Ramos (cell line): ENCODE measurements around the gene OR2Y1.

Source experiments
- in situ Hi-C: fragments of 300-500 bp; cut with MboI; formaldehyde crosslinking; loops from one replicate; pipeline ENCODE4 v1.14.3; 2022; ENCODE audit warnings: low sequenced_read_pairs; ENCODE audit not compliant: unreplicated experiment

The OR2Y1 gene, protein sequence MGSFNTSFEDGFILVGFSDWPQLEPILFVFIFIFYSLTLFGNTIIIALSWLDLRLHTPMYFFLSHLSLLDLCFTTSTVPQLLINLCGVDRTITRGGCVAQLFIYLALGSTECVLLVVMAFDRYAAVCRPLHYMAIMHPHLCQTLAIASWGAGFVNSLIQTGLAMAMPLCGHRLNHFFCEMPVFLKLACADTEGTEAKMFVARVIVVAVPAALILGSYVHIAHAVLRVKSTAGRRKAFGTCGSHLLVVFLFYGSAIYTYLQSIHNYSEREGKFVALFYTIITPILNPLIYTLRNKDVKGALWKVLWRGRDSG

DNA sequence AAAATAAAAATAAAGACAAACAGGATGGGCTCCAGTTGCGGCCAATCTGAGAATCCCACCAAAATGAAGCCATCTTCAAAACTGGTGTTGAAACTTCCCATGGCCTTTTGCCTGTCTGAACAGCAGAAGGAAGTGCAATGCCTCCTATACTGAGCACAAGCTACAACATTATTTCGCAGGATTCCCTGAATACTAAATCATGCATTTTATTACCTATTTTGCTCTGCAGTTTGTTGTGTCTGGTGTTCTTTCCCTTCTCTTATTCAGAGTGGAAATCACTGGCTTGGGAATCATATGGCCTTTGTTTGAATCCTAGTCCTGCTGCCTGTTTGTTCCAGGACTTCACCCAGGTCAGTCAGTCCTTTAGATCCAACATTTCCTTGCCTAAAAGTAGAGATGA is at the start of gene OR2Y1:
Gene OR2Y1, minus strand, starts transcription at position 101 of the 400 bp plus-strand sequence. Its CDS starts 0 bp downstream, at position 101.
- in situ Hi-C loops, result no loop called here

DNA sequence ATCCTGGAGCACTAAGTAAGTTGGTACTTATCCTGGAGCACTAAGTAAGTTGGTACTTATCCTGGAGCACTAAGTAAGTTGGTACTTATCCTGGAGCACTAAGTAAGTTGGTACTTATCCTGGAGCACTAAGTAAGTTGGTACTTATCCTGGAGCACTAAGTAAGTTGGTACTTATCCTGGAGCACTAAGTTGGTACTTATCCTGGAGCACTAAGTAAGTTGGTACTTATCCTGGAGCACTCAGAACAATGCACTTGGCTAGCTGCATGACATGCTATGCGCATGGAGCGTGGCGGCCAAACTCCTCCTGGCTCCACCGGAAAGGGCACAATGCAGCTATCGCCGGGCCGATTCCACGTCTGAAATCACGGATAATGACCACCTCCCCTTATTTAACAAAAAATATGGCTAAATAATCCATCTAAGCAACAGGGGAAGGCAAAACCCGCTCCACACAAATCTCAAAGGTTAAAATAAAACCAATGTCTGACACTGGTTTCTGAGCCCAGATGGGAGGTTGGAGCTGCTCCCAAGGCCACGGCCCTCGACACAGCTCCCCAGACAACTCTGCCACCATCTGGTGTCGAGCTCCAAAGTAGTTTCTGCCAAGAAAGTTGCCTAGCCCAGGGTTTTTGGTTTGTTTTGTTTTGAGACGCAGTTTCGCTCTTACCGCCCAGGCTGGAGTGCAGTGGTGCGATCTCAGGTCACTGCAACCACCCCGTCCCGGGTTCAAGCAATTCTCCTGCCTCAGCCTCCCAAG is 49.0 kb upstream of the OR2Y1 start:
- in situ Hi-C loops, result loop anchor here (10.0 kb wide), 1 partner anchor 366 kb away; no protein-coding TSS in a partner anchor

DNA sequence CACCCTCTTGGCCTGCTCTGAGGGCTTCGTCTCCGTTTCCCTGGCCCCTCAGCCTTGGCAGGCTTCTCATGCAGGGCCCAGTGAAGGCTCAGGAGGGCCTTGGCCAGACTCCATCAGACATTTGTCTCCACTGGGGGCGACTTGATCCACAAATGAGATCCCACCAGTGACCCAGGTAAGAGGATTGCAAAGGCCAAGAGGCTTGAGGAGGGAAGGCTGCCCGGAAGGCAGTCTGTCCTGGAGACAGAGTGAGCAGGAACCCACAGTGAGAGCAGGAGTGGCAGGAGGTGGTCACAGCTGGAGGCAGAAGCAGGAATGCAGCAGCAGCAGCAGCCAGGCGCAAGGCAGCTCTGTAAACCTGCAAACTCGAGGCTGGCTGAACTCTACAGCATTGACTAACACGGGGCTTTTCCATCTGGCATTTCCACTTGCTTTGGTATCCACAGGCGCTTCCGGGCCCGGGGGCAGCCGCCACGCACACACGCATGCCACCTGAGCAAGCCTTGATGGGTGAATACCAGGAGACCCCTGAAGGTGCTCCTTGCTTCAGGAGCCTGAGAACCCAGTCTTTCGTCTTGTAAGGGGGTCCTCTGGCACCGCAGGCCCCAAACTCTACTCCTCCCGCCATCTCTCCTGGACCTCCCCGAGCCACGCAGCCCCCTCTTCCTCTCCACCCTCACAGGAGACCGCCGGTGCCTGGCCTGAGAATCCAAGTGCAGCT is 48.0 kb upstream of the OR2Y1 start:
- in situ Hi-C loops, result loop anchor here (10.0 kb wide), 1 partner anchor 367 kb away; no protein-coding TSS in a partner anchor

DNA sequence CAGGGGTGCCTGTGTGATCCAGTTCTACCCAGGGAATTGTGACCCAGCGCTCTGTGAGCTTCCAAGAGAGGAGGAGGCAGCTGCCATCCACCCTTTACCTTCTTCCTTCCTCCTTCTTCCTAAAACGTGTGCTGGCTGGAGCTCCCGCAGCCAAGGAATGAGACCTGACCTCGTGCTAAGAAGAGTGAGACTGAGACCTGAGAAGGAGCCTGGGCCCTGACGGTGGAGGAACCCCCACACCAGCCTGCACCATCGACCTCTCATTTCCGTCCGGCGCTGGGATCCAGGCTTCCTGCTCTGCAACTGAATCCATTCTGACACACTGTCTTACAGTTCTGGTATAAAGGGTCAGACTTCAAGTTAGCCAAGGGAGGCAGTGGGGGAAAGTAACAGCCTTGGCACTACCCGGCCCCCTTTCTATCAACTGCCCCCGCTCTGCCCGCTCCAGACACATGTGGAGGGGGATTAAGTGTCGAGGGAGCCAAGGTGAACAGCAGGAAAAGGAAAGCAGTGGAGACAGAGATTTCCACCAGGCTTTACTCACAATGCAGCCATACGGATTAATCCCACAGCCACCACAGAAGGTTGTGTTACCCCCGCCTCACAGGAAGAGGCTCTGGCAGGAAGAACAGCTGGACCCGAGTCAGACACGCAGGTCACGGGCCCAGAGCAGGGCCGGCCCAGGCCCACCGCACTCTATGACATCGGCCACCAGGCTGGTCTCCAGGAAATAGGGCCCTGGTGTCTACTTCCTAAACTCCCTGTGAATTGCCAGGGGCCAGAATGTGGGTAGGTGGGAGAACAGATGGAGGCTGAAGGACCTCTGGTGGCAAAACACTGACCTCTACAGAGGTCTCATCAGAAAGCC is 46.9 kb upstream of the OR2Y1 start:
- in situ Hi-C loops, result loop anchor here (10.0 kb wide), 1 partner anchor 368 kb away; no protein-coding TSS in a partner anchor

DNA sequence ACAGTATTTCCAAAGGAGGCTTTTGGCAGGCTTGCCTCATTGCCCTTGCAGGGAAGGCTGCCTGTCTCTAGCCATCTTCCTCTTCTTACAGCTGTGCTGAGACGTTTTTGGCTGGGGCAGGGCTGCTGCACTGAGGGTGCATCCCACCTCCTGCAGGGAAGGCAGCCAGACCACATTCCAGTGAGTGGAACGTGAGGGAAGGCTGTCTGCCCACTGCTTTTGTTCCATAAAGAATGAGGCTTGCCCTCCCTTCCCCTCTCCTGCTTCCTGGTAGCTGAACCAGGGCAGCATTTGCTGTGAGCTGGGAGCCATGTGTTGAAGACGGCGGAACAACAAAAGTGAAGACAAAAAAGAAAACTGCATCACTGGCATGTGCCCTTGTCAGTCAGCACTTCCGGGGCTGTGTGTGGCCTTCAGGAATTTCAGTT is 46.0 kb upstream of the OR2Y1 start:
- in situ Hi-C loops, result loop anchor here (10.0 kb wide), 1 partner anchor 369 kb away; no protein-coding TSS in a partner anchor

DNA sequence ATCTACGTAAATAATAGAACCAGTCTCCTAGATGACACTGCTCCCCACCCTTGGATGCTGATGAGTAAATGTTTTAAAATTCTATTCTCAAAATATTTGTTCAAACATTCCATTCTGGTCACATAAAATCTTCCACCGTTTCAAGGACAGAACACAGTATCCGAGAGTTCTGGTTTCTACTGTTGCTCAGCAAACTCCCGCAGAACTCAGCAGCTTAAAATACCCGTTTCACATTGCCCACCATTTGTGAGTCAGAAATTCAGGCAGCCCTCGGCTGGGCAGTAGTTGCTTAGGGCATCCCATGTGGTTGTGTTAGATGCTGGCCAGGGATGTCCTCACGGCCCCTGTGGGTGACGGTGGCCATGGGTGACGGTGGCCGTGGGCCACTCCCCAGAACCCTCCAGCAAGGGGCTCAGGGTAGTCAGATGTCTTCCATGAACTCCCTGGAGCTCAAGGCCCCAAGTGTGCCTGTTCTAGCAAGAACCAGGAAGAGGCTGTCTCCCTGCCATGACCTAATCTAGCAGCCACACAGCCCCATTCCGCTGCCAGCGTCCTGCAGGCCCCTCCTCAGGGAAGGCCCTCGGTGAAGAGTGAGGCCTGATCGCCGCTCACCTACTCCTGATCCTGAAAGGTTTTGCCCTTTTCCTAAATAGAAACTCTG is 45.4 kb upstream of the OR2Y1 start:
- in situ Hi-C loops, result loop anchor here (10.0 kb wide), 1 partner anchor 370 kb away; no protein-coding TSS in a partner anchor

DNA sequence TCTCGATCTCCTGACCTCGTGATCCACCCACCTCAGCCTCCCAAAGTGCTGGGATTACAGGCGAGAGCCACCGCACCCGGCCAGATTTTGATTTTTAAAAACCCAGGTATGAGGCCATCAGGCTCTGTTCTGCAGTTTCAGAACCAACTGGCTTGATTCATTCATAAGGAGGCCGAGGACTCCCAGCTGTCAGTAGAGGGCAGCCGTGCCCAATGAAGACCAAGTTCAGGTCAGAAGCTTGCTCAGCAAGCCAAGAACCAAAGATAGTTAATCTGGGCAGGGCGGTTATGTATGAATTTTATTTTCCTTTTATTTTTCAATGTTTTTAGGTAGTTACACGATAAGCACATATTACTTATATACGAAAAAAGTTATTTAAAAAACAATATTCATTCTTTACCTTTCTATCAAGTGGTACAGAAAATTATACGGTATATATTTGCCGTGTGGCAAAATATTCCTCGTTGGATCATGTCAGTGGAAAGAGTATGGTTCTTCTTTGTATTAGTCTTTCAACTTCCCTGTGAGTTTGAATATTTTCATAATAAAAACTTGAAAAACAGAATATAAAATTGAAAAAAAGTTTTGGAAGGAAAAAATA is 44.7 kb upstream of the OR2Y1 start:
- in situ Hi-C loops, result loop anchor here (10.0 kb wide), 1 partner anchor 370 kb away; no protein-coding TSS in a partner anchor

DNA sequence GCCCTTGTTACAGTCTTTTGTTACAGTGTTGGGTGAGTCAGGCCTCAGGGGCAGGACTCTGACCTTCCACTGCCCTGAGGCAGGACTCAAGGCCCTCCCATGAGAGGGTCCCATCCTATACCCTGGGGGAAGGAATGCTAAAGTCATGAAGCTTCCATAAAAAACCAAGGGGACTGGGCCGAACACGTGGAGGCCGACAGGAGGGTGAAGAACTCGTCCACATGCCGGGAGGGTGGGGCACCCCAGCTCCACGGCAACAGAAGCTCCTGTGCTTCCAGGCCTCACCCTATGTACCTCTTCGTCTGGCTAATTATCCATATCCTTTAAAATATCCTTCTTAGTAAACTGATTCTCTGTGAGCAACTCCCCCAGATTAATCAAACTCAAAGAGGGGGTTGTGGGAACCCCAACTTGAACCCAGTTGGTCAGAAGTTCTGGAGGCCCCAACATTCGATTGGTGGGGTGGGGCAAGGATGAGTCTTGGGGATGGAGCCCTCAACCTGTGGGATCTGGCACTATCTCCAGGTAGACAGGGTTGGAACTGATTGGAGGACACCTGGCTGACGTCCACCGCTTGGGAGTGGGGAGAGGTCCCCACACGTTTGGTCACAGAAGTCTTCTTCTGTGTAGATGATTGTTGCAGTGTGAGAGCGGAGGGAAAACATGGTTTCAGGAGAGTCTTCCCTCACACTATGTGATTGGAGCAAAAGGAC is 43.6 kb upstream of the OR2Y1 start:
- in situ Hi-C loops, result loop anchor here (10.0 kb wide), 1 partner anchor 371 kb away; no protein-coding TSS in a partner anchor

DNA sequence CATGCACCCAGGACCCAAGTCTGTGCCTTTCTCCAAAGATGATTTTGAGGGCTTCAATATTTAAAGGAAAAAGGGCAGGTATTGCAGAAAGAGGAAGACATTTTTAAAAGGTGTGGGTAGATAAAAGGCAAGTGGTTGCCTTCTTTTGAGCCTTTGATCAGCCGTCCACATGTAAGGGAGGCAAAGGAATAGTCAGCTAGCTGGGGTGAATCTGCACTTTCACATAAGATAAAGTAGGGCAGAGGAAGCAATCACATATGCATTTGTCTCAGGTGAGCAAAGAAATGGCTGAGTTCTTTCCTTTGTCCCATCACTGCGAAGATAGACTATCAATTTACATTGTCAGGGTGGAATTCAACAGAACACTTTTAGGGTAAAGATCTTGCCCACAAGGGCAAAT is 42.9 kb upstream of the OR2Y1 start:
- in situ Hi-C loops, result loop anchor here (10.0 kb wide), 1 partner anchor 372 kb away; no protein-coding TSS in a partner anchor

DNA sequence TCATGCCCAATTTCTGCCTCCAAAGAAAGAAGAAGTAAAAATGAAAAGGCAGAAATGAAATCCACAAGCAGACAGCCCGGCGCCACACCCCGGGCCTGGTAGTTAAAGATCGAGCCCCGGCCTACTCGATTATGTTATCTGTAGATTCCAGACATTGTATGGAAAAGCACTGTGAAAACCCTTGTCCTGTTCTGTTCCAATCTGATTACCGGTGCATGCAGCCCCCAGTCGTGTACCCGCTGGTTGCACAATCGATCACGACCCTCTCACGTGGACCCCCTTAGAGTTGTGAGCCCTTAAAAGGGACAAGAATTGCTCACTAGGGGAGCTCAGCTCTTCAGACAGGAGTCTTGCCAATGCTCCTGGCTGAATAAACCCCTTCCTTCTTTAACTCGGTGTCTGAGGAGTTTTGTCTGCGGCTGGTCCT is 42.1 kb upstream of the OR2Y1 start:
- in situ Hi-C loops, result loop anchor here (10.0 kb wide), 1 partner anchor 373 kb away; no protein-coding TSS in a partner anchor

DNA sequence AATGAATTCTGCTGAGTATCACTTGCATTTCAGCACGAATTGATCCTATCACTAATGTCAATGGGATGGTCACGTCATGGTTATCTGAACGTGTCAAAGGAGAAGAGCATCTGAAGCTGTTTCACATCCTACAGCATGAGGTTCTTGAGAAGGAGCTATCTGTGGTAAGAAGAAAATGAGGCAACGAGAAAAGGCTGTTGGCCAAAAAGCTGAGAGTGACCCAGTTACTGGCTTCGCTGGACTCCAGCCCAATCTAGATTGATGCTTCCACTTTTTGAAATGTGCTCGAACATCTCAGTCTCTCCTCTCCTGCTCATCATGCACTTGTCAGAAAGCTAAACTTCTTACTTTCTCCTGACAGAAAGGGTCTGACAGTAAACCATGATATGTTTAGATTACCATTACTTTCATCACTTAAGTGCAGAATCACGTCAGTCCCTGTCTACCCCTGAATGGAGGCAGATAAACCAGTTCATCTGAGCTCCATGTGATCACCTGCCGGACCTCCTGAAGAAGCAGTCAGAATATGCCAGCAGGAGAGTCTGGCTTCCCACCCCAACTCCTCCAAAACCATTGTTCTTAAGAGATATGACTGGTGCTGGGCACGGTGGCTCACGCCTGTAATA is 40.2 kb upstream of the OR2Y1 start:
- in situ Hi-C loops, result loop anchor here (10.0 kb wide), 1 partner anchor 375 kb away; no protein-coding TSS in a partner anchor

DNA sequence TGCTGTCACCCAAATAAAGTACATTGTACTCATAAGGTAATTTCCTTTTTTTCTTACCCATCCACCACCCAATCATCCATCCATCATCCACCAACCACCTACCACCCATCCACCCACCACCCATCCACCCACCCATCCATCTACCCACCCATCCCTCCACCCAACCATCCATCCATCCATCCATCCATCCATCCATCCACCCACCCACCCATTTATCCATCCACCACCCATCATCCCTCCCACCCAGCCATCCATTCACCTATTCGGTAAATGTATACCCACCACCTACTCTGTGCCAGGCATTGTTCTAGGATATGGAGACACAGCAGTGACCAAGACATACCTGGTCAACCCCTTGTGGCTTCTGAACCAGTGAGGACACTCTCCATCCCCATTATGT is 37.6 kb upstream of the OR2Y1 start:
- in situ Hi-C loops, result no loop called here

DNA sequence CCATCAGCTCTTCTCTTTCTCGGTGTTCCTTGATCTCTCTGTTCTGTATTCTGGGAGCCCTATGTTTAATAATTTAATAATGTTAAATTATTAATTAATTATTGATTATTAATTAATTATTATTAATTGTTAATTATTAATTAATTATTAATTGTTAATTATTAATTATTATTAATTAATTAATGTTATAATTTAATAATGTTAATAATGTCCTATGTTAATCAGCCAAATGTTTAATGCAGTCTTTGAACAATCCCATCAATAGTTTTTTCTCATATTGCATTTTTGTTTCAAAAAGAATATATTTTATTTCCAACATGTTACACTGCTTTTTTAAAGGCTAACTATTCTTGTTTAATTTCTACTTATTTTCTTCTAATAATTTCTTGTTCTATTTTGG is 36.5 kb upstream of the OR2Y1 start:
- in situ Hi-C loops, result no loop called here

DNA sequence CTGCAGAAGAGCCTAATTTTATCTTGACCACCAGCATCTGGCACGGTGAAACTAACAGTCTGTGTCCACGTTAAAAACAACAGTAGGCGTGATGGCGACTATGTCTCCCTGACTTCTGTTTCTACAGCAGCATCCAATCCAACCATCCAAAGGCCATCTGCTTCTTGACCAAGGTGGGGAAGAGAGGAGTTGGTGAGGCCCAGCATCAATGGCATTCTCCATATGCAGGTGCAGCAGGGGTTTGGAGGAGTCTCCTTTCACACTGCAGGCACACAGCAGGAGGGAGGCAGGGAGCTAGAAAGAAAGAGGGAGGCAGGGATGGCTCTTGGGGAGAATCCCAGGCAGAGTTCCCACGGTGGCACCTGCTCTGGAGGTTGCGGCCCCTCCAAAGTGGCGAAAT is 35.8 kb upstream of the OR2Y1 start:
- in situ Hi-C loops, result no loop called here

DNA sequence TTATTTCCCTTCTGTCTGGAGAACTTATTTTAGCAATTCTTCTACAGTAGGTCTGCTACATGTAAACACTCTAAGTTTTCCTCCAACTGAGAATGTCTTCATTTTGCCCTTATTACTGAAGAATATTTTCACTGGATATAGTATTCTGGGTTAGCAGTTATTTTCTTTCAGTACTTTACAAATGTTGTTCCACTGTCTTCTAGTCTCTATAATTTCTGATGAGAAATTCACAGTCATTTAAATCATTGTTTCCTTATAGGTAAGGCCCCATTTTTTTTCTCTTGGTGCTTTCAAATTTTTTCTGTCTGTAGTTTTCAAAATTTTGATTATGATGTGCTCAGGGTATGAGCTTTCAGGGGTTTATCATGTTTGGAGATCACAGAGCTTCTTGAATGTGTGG is 32.0 kb upstream of the OR2Y1 start:
- in situ Hi-C loops, result no loop called here

DNA sequence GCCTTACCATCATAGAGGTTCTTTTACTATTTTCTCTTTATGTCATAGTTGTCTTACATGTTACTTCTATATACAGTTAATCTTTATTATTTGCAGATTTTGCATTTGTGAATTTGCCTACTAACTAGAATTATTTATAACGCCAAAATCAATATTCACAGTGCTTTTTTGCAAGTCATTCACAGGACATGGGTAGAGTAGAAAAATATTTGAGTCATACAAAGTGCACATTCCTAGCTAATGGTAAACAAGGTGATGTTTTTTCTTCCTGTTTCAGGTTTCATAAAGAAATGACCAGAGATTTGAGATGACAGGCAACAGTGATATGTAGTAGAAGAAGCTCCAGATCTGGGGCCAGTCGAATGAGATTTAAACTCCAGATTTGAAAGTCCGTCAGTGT is 30.0 kb upstream of the OR2Y1 start:
- in situ Hi-C loops, result no loop called here

DNA sequence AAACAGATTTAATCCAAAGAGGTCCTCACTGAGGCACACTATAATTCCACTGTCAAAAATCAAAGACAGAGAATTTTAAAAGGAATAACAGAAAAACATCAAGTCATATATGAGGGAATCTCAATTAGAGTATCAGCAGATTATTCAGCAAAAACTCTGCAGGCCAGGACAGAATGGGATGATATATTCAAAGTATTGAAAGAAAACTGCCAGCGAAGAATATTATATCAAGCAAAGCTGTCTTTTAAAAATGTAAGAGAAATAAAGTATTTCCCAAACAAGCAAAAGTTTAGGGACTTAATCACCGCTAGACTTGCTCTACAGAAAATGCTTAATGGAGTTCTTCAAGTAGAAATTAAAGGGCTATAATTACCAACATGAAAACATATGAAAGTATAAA is 15.7 kb upstream of the OR2Y1 start:
- in situ Hi-C loops, result no loop called here
